Measurements from ENCODE around the gene MYLK. TPM values are rescaled to one million over a fixed set of nuclear protein-coding genes. Genes with fewer than 3 reads are reported as not detected.

The MYLK gene
- total RNA-seq, 1 donor: 807 TPM

- peak; percentile 85 for DNase-seq (ENCODE audit: low read depth)
- no peak for TF ChIP-seq CTCF (IDR thresholded peaks at IDR 0.05; ENCODE audit: insufficient read depth, low read depth, low read length)
- H3K4me3 ChIP-seq (ENCODE audit: low read depth, low read length): no peak overlapping the region
Observed at GRCh38 chr3:123765475-123766128, 118.5 kb downstream of the MYLK start.

DNA sequence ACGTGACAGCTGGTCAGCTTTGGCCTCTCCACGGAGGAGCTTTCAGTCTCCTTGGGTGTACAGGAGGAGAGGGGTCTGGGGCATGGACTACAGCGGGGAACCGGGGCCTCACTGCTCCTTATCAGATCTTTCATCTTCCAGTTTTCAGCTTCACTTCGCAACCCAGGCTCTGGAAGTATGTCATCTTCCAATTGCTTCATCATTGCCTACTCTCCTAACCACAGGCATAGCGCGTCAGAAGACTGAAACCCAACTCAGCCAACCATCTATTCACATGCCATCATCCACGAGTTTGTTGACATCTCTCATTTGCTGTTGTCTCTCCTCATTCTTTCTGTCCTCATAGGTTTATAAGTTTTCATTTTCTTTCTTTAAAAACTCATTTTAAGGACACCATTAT, 119.5 kb downstream of the MYLK start:
- TF ChIP-seq CTCF (IDR thresholded peaks at IDR 0.05; ENCODE audit: insufficient read depth, low read depth, low read length): no peak
- no peak for DNase-seq (ENCODE audit: low read depth)
- H3K4me3 ChIP-seq (ENCODE audit: low read depth, low read length): no peak overlapping the region

- peak; percentile 51 for DNase-seq (ENCODE audit: low read depth)
- no peak for TF ChIP-seq CTCF (IDR thresholded peaks at IDR 0.05; ENCODE audit: insufficient read depth, low read depth, low read length)
- H3K4me3 ChIP-seq (ENCODE audit: low read depth, low read length): no peak overlapping the region
Observed at GRCh38 chr3:123762805-123763204, 121.3 kb downstream of the MYLK start.

DNA sequence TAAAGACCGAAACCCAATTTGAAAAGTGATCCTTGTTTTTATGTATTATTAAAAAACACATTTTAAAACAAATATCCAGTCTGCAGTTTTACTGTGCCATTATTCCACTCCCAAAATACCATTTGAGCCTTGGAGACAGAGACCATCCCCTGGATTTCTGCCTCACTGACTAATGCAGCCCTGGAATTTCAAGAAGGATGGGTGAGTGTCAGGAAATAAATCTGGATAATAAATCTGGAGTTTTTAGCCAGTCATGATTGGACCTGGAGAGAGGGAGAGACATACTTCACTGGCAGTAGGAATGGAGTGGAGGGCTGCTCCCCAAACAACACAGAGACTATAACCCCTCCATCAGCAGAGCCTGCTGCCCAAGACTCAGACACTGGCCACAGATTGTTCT, 123.3 kb downstream of the MYLK start:
- no peak overlapping the region for H3K4me3 ChIP-seq (ENCODE audit: low read depth, low read length)
- DNase-seq (ENCODE audit: low read depth): no peak
- no peak for TF ChIP-seq CTCF (IDR thresholded peaks at IDR 0.05; ENCODE audit: insufficient read depth, low read depth, low read length)

- no peak for TF ChIP-seq CTCF (IDR thresholded peaks at IDR 0.05; ENCODE audit: insufficient read depth, low read depth, low read length)
- DNase-seq (ENCODE audit: low read depth): no peak
- H3K4me3 ChIP-seq (ENCODE audit: low read depth, low read length): no peak overlapping the region
Observed at GRCh38 chr3:123759871-123760270, 124.3 kb downstream of the MYLK start.

DNA sequence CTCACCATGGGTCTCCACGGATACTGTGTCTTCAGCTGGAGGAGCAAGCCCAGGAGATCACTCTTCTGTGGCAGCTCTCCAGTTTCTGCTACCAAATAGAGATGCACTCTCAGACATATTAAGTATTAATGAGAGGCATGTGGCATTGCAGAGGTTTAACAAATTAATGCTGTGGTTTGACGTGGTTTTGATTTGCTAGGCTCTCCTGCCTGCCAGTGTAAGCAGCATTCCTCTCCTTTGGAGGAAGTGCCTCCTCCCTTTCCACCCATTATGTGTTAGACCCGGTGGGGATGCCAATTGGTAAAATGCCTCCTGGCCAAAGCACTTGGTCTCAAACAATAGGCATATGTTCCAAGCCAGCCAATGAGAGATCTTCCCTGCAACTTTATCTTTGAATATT, 124.8 kb downstream of the MYLK start:
- no peak for TF ChIP-seq CTCF (IDR thresholded peaks at IDR 0.05; ENCODE audit: insufficient read depth, low read depth, low read length)
- no peak for DNase-seq (ENCODE audit: low read depth)
- H3K4me3 ChIP-seq (ENCODE audit: low read depth, low read length): no peak overlapping the region

DNA sequence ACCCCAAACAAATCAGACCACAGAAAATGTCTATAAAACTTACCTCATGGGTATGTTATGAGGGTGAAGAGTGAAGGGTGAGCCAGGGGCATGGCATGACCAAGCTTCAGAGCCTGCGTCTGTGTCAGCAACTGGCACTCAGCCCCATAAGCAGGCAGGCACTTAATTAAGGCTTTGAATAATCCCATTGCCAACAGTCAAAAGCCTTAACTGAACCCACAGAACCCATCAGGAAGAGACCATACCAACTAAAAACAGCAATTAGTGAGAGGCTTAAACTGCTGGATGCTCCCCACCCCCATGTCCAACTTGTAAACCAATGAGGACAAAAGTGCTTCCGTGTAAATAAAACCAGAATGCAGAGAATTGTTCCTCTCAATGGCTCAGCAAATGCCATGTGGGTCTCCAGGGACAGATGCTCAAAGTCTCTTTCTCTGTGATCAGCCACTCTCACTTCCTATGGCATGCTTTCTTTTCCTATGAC, 126.0 kb downstream of the MYLK start:
- TF ChIP-seq CTCF (IDR thresholded peaks at IDR 0.05; ENCODE audit: insufficient read depth, low read depth, low read length): no peak
- peak; percentile 73 for DNase-seq (ENCODE audit: low read depth)

More for the DNA sequence above, 126.0 kb downstream of the MYLK start:
- H3K4me3 ChIP-seq (ENCODE audit: low read depth, low read length): no peak overlapping the region
